Pulmonary artery endothelial cell (primary cell): ENCODE results near the gene APOH. TPM values are rescaled to one million over a fixed set of nuclear protein-coding genes. Genes with fewer than 3 reads are reported as not detected.

Source experiments
- DNase-seq: peaks from one replicate; pipeline ENCODE4 v3.0.0-alpha.2; 2011; ENCODE audit warnings: low read depth, low spot score
- total RNA-seq: library from RNA; depleted of rRNA; stranded (reverse); fragments of >200 nt; gene quantifications from 2 replicates; pipeline ENCODE4 v1.2.3, GENCODE V29; 2014

The APOH gene
- total RNA-seq, 1 donor from 2014 or later, result not detected

- DNase-seq, result no peak
Measured at GRCh38 chr17:66235377-66235994, 6.3 kb upstream of the APOH start.

- DNase-seq, result no peak
Measured at GRCh38 chr17:66234611-66235010, 5.4 kb upstream of the APOH start.

GRCh38 chr17:66233023-66233753, 4.0 kb upstream of the APOH start:
- no peak for DNase-seq

- no peak for DNase-seq
Measured at GRCh38 chr17:66230922-66231591, 1.8 kb upstream of the APOH start.

- no peak for DNase-seq
Measured at GRCh38 chr17:66229783-66230538, 746 bp upstream of the APOH start.

- DNase-seq, result no peak
Measured at GRCh38 chr17:66227212-66228045, 1.8 kb downstream of the APOH start.

GRCh38 chr17:66222798-66223350, 6.3 kb downstream of the APOH start:
- no peak for DNase-seq

- no peak for DNase-seq
Measured at GRCh38 chr17:66221755-66222530, 7.3 kb downstream of the APOH start.

GRCh38 chr17:66221343-66221742, 7.9 kb downstream of the APOH start:
- DNase-seq, result no peak

- no peak for DNase-seq
Measured at GRCh38 chr17:66220079-66220835, 9.0 kb downstream of the APOH start.

GRCh38 chr17:66215529-66215911, 13.7 kb downstream of the APOH start:
- no peak for DNase-seq

- no peak for DNase-seq
Measured at GRCh38 chr17:66214884-66215528, 14.2 kb downstream of the APOH start.

GRCh38 chr17:66211047-66211810, 18.0 kb downstream of the APOH start:
- DNase-seq, result no peak

GRCh38 chr17:66210208-66210574, 19.0 kb downstream of the APOH start:
- DNase-seq, result no peak

- no peak for DNase-seq
Measured at GRCh38 chr17:66207936-66208335, 21.3 kb downstream of the APOH start.

- no peak for DNase-seq
Measured at GRCh38 chr17:66203274-66204015, 25.8 kb downstream of the APOH start.

GRCh38 chr17:66200685-66201092, 28.5 kb downstream of the APOH start:
- peak; percentile 54 for DNase-seq
